GM21390 (cell line): ENCODE data around the gene CSNK1D.
A peak's percentile ranks its signal among the peaks of the same experiment; 100 is the strongest.

Source experiments
- ATAC-seq: cut with Tn5 transposase; IDR thresholded peaks from one replicate; pipeline ENCODE4 v1.9.1; 2021; ENCODE audit not compliant: unreplicated experiment

Gene CSNK1D

DNA sequence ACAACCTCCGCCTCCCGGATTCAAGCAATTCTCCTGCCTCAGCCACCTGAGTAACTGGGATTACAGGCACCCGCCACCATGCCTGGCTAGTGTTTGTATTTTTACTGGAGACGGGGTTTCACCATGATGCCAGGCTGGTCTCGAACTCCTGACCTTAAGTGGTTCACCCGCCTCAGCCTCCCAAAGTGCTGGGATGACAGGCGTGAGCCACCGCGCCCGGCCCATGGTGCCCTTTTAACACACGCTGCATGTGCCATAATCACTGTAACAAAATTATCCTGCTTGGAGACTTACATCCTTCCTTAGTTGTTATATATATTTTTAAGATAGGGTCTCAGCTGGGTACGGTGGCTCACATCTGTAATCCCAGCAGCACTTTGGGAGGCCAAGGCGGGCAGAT lies 38.5 kb upstream of the CSNK1D start:
- ATAC-seq, result no peak

DNA sequence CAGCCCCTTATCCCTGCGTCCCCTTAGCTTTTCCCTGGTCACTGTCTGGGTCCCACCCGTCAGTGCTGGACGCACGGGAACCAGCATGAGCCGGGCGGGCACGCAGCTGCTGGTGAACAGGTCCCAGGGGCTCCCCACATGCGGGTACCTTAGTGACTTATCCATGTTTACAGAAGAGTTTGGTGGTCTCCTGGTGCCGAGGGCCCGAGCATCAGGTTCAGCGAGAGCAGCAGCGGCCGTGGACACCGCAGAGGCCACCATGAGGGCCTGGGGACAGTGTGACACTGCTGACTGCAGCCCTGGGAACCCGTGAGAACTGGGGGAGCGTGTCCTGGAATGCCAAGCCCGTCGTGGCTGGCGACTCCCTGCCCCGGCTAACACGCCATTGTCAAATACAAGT lies 37.4 kb upstream of the CSNK1D start:
- no peak for ATAC-seq

DNA sequence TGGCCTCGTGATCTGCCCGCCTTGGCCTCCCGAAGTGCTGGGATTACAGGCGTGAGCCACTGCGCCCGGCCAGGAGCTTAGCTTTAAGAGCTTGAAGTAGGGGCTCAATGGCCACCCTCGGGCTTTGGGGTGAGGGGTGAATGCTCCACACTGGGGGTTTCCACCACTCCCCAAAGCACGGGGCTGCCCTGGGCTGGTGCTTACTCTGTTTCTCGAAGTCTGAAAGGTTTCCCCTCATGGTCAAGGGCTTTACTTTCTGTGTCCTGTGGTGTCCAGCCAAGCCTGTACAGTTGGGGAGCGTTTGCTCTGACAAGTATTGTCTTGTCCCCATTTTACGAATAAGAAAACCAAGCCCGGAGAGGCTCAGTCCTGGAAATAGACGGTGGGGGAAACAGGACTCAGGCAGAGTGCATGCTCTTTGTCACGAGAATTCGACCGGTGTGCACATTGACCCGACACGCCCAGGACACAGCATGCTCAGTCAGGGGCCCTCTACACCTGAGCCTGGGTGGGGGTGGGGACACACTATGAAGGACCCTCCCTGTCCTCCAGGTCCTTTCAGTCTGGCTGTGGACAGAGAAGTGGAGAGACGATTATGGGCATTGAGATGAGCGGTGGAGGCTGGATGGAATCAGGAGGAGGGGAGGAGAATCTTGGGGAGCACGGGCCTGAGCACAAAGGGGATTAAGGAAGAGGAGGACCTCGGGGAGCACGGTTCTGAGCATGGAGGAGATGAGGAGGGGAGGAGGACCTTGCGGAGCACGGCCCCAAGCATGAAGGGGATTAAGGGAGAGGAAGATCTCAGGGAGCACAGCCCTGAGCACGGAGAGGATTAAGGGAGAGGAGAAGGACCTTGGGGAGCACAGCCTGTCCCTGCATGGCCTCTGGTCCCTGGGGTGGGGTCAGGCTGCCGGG lies 36.4 kb upstream of the CSNK1D start:
- no peak for ATAC-seq

DNA sequence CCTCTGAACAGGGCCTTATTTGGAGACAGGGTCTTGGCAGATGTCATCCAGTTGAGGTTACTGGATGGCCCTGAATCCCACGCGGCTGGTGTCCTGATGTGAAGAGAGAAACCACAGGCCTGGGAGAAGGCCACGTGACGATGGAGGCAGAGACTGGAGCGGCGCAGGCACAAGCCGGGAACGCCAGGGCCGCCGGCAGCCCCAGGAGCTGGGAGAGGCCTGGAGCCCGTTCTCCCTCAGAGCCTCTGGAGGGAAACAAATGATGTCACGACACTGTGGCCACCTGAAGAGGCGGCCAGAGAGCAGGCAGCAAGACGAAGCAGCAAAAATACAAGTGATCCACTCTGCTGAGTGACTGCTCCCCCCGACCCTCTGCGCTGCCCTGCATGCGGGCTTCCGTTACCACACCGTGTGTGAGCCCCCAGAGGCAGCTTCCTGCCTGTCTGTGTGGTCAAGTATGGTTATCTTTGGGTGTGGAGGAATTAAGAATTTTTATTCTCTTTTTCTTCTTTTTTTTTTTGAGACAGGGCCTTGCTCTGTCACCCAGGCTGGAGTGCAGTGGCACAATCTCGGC lies 32.3 kb upstream of the CSNK1D start:
- ATAC-seq, result no peak

DNA sequence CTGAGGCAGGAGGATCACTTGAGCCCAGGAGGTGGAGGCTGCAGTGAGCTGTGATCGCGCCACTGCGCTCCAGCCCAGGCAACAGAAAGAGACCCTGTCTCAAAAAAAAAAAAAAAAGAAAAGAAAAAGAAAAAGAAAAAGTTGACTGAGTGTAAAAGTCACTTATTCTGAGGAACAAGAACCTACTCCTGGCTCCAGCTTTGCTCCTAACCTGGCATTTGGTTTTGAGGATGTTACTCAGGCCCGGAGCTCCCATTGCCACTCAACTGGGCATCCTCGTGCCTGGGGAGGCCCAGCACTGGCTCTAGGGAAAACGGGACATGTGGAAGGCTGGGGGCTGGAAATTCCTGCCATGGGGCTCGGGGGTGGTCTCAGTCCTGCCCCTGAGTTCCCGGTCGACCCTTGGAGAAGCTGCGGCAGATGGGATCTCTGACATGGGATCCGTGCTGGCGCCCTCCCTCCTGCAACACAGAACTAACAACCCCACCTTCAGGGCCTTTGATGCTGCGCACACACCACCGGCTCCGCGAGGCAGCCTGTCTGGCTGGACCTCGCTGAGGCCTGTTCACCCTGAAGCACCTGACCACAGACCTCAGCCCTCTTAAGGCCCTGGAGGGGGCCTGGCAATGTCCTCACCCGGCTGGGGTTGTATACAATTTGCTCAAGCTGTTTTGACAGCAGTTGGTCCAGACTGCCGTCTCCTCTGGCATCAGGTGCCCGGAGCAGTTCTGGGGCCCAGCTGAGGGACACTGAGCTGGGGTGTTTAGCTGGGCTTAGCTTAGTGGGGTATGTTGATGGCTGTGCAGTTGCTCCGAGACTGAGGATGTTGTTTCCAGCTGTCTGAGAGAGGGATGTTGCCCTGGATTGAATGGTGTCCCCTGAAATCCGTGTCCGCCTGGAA lies 31.6 kb upstream of the CSNK1D start:
- ATAC-seq, result no peak

DNA sequence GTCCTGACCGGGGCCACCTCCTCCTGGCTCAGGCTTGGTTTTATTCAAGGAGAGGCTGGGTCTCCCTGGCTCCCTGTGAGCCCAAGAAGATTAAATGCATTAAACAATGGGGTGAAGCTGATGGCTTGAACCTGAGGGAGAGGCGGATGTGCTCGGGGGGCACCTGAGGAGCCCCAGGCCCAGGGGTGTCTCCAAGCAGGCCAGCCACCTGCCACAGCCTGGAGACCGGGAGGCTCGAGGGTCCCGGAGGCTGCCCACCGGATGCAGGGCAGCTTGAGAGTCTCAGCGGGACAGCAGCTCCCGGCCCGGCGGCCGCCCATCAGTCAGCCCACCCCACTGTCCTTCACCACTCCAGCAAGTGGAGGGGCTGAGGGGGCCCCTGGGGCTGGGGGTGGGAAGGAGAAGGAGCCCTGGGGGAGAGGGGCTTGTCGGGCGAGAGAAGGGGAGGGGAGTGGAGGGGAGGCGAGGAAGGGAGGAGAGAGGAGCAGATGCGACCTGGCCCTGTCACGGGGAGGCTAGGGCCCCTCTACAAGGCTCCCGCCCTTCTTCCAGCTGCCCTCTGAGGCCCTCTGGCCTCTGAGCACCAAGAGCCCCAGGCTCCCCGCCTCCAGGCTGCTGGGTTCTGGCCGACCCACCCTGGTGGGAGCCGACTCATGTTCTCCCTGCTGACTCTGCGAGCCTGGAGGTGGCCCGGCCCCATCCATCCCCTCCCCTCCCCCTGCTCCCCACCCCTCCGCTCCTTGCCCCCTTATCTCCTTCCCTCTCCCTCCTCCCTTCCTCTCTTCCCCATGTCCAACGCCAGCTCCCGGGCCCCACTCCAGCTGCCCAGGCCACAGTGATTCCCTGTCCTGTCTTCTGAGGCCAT lies 30.7 kb upstream of the CSNK1D start:
- no peak for ATAC-seq

DNA sequence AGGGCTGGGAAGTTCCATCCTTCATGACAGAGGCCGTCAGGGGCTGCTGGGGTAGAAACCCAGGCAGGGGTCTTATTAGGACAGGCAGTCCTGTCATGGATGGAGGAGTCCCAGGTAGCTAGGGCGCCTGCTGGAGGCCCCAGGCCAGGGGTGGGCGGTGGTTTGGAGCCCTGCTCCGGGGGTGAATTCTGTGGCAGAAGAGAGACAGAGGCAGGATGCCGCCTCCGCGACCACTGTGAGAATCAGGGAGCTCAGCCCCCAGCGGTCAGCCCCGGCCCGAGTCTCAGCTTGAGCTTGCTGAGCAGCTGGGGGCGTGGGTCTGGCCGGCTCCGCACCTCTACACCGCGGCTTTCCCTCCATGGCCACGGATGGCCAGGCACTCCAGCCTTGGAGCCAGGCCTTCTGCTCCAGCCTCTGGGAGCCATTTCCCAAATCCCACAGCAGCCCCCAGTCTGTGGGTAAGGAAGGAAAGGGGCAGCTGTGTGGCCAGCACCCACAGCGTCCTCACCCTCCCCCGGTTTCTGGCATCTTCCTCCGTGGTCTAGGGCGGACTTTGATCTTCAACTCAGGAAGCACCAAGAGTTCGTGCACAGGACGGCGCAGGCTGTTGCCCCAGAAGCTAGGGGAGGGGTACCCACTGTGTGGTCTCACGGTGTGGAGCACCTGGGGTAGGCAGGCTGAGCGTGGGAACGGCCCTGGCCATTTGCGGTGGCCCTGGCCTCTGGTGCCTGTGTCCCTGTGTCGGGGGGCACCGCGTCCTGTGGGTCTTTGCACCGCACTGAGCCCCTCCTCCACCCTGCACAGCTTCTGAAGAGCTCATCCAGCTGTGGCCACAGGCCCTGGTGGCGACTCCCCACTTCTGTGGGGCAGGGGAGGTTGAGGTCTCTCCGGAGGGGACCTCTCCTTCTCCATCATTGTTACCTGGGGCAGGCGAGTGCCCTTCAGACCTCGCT lies 29.8 kb upstream of the CSNK1D start:
- ATAC-seq, result no peak

DNA sequence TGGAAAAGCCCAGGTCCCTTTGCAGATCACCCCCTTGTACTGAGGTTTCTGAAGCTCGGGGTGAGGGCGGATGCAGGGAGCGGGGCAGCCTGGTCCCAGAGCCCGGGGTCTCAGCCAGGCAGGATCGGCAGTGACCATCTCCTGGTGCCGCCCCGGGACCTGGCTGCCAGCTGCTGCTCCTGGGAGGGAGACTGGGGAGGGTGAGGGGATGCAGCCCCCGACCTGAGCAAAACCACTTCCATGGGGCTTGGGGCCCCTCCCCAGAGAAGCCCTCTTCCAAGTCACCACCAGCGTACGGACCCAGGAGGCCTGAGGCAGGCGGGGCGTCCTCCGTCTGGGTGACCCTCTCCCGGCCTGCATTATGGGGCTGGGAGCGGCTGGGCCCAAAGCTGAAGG lies 29.1 kb upstream of the CSNK1D start:
- ATAC-seq, result no peak

DNA sequence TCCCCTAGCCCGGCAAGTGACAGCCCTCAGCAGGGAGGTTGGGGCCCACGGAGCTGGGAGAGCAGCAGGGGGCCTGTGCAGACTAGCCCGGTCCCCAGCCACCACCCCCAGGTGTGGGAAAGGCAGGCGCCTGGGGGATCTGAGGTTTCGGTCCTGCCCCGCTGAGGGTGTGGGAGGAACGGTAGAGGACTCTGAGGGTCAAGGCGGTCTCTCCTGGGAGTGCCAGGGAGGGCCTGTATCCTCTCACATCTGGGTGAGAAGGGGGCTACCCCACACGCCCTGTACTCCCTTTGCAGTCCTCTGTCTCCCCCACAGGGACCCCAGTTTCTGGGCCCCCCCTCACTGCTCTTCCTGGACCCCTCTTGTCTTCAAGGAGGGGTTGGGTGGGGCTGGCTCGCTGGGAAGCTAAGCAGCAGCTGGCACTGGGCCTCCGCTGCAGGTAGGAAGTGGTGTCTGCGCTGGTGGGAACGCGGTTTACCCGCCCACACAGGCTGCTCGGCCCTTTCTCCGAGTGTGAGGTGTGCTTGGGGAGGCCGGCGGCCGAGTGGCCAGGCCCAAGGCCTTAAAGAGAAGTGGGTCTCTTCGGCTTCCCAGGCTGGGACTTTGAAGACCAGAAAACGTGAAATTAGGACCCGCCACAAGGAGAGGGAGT lies 28.5 kb upstream of the CSNK1D start:
- no peak for ATAC-seq

DNA sequence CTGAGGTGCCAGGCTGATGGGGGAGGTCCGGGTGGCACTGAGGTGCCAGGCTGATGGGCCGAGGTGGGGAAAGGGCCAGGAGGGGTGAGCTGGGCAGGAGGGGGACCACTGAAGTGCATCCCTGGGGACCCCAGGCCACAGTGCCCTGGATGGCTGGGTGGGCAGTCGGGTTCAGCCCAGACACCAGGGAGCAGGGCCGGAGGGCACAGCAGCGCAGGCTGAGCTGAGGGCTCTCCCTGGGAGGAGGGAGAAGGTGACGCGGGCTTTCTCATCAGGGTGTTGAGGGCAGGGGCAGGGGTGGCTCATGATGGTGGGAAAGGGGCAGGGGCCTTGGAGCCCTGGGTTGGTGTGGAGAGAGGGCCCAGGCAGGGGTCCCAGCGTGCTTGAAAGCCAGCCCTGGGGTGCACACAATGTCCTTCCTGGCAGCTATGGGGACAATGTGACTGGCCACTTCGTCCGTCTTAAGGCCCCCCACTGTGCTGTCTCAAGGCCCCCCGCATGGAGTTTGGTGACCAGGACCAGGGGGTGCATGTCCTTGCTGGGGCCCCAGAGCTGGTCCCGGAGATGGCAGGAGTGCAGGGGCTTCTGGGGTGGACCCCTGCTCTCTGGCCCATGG lies 27.9 kb upstream of the CSNK1D start:
- ATAC-seq, result no peak

DNA sequence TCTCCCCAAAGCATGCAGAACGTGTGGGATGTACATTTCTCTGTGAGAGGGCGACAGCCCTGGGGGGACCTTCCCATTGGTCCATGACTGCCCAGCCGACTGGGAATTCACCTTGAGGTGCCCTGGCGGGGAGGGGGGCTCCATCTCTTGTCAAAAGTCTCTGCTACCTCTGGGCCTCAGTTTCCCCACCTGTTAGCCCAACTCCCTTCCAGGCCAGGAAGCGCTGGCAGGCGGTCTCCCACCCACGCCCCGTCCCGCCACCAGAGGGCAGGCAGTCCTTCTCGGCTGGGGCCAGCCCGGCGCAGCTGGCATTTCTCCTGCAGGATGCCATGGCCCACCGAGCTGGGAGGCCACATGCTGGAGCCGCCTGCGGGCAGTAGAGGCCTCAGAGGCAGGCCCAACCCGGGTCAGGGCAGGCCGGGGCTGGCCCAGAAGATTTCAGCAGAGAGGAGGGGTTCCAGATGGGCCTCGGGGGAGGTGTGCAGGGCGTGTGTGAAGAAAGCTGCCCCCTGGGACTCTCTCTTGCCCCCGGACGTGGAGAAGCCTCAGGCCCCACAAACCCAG lies 27.3 kb upstream of the CSNK1D start:
- no peak for ATAC-seq

DNA sequence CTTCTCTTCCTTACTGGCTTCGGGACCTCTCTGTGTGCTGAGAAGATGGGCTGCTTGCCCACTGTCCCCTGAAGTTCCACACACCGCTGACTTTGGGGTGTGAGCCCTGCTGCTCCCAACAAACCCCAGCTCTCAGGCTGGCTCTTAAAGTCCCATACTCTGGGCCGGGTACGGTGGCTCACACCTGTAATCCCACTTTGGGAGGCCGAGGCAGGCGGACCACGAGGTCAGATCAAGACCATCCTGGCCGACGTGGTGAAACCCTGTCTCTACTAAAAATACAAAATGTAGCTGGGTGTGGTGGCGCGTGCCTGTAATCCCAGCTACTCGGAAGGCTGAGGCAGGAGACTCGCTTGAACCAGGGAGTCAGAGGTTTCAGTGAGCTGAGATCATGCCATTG lies 26.7 kb upstream of the CSNK1D start:
- no peak for ATAC-seq

DNA sequence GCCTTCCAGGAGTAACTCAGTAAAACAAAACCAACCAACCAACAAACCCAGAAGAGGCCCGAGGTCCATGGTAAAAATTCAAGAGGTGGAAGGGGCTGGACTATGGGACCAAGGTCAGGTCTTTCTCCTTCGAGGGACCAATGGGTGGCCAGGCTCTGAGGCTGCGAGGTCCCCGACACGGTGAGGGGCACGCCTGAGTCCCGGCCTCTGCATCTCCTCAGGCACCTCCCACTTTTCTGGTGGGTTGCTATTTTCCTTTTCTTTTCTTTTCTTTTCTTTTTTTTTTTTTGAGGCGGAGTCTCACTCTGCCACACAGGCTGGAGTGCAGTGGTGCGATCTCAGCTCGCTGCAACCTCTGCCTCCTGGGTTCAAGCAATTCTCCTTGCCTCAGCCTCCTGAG lies 26.0 kb upstream of the CSNK1D start:
- no peak for ATAC-seq

DNA sequence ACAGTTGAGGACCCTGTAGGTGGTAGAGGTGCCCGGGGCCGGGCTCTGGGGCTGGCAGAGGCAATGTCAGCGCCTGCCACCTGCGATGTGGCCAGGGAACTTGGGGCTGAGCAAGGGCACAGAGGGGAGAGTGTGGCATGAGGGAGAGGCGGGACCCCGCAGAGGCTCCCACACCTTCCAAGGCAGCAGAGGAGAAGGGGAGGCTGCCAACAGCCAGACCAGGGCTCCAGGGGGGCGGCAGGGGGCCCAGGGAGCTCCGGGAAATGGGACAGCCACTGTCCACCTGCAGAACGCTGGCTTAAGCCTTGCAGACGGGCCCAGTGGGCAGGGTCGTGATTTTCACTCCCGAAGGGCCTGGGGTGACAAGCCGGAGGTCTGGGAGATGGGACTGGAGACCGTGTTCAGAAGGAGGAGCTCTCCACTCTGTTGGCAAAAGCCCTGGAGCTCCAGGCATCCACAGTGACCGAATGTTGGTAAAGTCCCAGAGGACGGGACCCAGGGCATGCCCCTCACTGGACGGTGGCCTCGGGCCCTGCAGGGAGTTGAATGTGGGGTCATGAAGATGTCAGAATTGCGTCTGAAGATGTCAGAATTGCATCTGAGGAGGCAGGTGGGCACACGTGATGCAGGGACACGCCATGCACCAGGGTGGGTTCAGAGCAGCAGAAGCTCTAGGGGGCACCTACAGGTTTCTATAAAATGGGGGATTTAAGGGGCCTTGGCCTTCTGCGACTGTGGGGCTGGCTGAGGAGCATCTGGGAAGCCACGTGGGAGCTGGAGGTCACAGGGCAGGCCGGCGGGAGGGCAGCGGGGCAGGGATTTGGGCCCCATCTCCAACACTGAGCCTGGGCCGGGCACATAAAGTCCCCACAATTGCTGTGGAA lies 25.3 kb upstream of the CSNK1D start:
- ATAC-seq, result no peak

DNA sequence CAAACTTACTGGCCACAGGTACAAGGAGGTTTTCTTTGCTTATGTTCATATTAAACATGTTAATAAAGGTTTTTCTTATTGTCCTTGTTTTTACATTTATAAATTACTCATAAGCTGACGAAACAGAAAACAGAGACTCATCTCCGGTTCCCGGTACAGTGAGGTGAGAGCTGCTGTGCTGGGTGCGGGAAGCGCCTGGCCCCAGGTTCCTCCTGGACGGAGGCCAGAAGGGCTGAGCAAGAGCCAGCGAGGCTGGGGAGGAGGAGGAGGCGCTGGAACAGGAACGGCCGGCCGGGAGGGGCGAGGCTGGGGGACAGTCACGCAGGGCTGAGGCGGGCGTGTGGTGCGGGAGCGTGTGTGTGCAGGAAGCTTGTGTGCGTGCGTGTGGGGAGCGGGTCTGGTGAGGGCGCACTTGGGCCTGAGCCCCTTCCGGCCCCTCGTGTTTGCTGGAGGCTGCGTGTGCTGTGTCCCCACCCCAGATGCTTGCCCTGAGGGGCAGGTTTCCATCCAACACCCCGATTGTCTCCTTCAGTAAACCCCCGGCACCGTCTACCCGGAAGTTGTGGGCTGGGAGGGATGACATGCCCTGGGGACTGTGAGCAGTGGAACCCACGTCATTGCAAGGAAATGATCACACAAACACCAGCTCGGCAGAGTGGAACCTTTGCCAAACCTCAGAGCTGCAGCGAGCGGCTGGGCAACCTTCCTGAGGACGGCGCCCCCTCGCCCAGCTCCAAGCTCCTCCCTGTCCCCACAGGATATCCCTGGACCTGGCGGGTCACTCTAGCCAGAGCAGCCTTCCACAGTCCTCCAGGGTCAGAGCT lies 24.4 kb upstream of the CSNK1D start:
- ATAC-seq, result peak; percentile 49

DNA sequence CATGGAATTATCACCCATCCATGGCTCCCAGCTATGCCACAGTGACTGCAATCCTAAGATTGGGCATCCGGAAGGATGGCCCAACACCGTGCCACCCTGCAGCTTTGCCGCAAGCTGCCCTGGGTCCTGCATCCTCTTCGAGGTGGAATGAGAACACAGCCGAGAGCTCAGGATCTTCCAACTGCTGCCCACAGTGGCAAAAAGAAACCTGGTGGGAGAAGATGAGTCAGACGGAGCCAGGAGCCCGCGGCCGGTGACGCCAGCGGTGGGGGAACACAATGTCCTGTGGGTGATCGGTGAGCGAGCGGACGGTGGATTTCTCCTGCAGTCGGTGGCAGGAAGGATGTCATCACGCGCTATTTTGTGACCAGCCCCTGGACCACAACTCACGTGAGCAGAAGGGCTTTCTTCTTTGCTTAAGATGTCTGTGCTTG lies 23.8 kb upstream of the CSNK1D start:
- ATAC-seq, result peak; percentile 11
